ENCODE results near the gene FOXL3. TPM values are rescaled to one million over a fixed set of nuclear protein-coding genes. Genes with fewer than 3 reads are reported as not detected.
A peak's percentile ranks its signal among the peaks of the same experiment; 100 is the strongest.

Gene FOXL3
- total RNA-seq, 1 donor from 2014 or later = not detected

DNA sequence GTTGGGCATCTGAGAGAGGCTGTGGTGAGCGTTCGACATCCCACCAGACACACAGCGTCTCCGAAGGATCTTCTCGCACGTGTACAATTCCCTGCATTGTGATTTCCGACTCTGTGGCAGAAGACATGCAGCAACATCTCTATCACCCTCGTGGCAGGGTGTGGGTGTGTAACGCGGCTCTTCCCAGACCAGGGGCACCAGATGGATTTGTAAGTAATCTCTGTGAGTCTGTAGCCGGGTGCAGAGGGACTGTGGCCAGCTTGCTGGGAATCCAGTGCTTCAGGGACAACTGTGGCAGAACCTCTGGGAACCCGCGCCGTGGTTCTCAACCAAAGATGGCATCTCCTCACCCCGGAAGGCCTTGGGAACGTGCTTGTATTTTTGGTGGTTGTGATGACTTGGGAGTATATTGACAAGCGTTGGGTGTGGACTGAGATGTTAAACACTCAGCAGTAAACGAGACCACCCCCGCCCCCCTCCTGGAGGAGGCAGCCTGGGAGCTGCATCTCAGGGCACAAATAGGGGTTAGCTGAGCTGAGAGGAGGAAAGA lies 21.2 kb downstream of the FOXL3 start:
- Histone ChIP-seq H3K9me3 (no peaks in the 10 kb centered on the region), H3K36me3 (no peaks in the 10 kb centered on the region), H3K4me3 (no peak overlapping the region), H3K27me3 (ENCODE audit: low read depth) (peaks cover 10% of the 10 kb centered on the region), H3K4me1 (no peaks in the 10 kb centered on the region), H3K27ac (no peak overlapping the region)
- peak in 1 of 2 donors; percentile 9 for ATAC-seq
- peak; percentile 42 for DNase-seq
- TF ChIP-seq, protein P1, sequence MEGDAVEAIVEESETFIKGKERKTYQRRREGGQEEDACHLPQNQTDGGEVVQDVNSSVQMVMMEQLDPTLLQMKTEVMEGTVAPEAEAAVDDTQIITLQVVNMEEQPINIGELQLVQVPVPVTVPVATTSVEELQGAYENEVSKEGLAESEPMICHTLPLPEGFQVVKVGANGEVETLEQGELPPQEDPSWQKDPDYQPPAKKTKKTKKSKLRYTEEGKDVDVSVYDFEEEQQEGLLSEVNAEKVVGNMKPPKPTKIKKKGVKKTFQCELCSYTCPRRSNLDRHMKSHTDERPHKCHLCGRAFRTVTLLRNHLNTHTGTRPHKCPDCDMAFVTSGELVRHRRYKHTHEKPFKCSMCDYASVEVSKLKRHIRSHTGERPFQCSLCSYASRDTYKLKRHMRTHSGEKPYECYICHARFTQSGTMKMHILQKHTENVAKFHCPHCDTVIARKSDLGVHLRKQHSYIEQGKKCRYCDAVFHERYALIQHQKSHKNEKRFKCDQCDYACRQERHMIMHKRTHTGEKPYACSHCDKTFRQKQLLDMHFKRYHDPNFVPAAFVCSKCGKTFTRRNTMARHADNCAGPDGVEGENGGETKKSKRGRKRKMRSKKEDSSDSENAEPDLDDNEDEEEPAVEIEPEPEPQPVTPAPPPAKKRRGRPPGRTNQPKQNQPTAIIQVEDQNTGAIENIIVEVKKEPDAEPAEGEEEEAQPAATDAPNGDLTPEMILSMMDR (IDR thresholded peaks at IDR 0.05) = no peak
- intact Hi-C loops (cut with DNase I) = no loop called here

DNA sequence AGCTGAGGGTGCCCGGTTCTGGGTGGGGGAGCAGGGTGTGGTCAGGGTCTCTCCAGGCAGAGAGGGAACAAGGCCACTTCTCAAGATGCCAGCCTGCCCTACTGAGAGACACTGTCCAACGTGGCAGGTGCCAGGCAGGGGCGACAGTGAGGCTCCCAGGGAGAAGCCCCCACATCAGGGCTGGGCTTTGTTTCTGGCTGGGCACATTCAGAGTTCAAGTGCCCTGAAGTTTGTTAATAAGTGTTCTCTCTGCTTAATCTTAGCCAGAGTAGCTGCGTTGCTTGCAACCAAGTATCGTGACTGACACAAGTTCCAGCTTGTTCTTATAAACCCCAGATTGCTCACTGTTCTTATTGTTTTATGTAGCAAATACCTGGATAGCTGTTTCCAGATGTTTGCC lies 21.8 kb downstream of the FOXL3 start:
- Histone ChIP-seq H3K27me3 (ENCODE audit: low read depth) (peaks cover 10% of the 10 kb centered on the region), H3K9me3 (no peaks in the 10 kb centered on the region), H3K27ac (no peak overlapping the region), H3K4me1 (no peaks in the 10 kb centered on the region), H3K36me3 (no peaks in the 10 kb centered on the region), H3K4me3 (no peak overlapping the region)
- DNase-seq (peak; percentile 66), ATAC-seq (peak; percentile 91 to 92)
- intact Hi-C loops (cut with DNase I) = no loop called here
- TF ChIP-seq, protein P1 (IDR thresholded peaks at IDR 0.05) = no peak

DNA sequence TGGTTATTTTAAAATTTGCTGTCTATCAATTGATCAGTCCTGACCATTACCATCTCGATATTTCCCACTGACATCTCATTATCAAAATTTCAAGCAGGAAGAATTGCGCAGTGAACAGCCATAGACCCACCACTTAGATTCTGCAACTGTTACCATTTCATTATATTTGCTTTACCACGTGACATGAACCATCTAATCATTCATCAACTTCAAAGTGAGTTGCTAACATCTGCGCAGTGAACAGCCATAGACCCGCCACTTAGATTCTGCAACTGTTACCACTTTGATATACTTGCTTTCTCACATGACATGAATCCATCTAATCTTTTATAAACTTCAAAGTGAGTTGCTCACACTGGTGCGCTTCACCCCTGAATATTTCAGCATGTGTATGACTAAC lies 22.5 kb downstream of the FOXL3 start:
- no peak overlapping the region for H3K27ac ChIP-seq
- TF ChIP-seq, protein P1 (IDR thresholded peaks at IDR 0.05) = no peak
- peaks cover 10% of the 10 kb centered on the region for H3K27me3 ChIP-seq (ENCODE audit: low read depth)
- H3K4me3 ChIP-seq = no peak overlapping the region
- no peaks in the 10 kb centered on the region for H3K4me1 ChIP-seq
- no peaks in the 10 kb centered on the region for H3K36me3 ChIP-seq
- H3K9me3 ChIP-seq = no peaks in the 10 kb centered on the region
- intact Hi-C loops (cut with DNase I) = no loop called here
- DNase-seq = no peak
- no peak for ATAC-seq

DNA sequence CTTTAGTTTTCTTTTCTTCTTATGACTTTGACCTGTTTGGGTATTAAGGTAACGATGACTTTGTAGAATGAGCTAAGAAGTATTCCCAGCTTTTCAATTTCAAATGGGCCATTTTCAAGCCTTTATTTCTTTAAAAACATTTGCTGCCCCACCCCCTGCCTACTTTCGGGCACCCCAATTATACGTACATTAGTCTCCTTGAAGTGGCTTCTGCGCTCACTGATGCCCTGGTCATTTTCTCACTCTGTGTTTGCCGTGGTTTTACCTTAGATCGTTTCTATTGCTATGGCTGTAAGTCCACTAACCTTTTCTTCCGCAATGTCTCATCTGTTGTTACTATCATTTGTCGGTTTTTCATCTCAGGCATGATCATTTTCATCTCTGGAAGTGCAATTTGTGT lies 24.9 kb downstream of the FOXL3 start:
- Histone ChIP-seq H3K27ac (no peak overlapping the region), H3K9me3 (no peaks in the 10 kb centered on the region), H3K27me3 (ENCODE audit: low read depth) (peaks cover 10% of the 10 kb centered on the region), H3K4me3 (no peak overlapping the region), H3K36me3 (no peaks in the 10 kb centered on the region), H3K4me1 (peaks cover 8% of the 10 kb centered on the region)
- ATAC-seq = no peak
- TF ChIP-seq, protein P1 (IDR thresholded peaks at IDR 0.05) = no peak
- DNase-seq = no peak
- intact Hi-C loops (cut with DNase I) = no loop called here

DNA sequence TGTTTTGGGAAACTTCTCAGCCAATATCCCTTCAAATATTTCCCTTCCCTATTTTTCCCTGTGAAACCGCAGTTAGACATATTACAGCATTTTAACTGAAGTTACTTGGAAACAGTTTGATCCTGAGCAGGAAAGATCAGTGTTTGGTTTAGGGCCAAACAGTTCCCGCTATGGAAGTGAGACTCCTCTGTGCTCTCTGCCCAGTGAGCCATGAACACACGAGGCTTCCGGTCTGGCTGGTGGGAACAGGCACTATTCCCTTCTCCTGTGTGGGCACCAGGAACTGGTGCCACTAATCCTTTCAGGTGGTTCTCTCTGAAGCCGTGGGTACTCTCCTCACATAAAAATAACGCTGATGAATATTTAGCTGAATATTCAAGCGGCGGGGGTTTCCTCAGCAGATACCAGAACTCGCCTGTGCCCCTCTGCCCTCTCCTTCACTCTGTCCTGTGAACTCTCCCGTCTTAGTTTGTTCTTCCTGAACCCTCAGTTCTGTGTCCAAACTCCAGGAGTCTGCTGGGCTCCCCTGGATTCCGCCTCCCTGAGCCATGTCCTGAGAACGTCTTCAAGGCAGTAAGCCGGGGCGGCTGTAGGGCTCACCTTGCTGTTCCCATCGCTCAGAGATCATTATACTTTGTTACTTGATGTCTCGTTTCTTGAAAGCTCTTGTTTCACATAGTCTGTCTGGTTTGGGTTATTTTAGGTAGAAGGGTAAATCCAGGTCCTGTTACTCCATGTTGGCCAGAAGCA lies 25.7 kb downstream of the FOXL3 start:
- H3K36me3 ChIP-seq = no peaks in the 10 kb centered on the region
- H3K4me1 ChIP-seq = peaks cover 8% of the 10 kb centered on the region
- TF ChIP-seq, protein P1 (IDR thresholded peaks at IDR 0.05) = no peak
- no peaks in the 10 kb centered on the region for H3K9me3 ChIP-seq
- H3K27me3 ChIP-seq (ENCODE audit: low read depth) = peaks cover 10% of the 10 kb centered on the region
- ATAC-seq (no peak), DNase-seq (peak; percentile 30)
- no peak overlapping the region for H3K4me3 ChIP-seq
- H3K27ac ChIP-seq = no peak overlapping the region
- intact Hi-C loops (cut with DNase I) = no loop called here
